ENCODE measurements around the gene WRNIP1.

The WRNIP1 gene

GRCh38 chr6:2731281-2731909, 33.8 kb upstream of the WRNIP1 start:
- no peaks in the 10 kb centered on the region for H3K9me3 ChIP-seq (ENCODE audit: control insufficient read depth, insufficient read depth, low read length)
- H3K4me1 ChIP-seq (ENCODE audit: control insufficient read depth, insufficient read depth, low read length) = peaks cover 22% of the 10 kb centered on the region
- H3K4me3 ChIP-seq (ENCODE audit: low read depth, low read length) = no peak overlapping the region
- no peaks in the 10 kb centered on the region for H3K27me3 ChIP-seq (ENCODE audit: control insufficient read depth, insufficient read depth, low read length)
- no peak overlapping the region for H3K9ac ChIP-seq (ENCODE audit: low read depth, low read length)
- H3K36me3 ChIP-seq (ENCODE audit: control insufficient read depth, insufficient read depth, low read length) = no peaks in the 10 kb centered on the region

- Histone ChIP-seq H3K36me3 (ENCODE audit: control insufficient read depth, insufficient read depth, low read length) (no peaks in the 10 kb centered on the region), H3K9ac (ENCODE audit: low read depth, low read length) (no peak overlapping the region), H3K27me3 (ENCODE audit: control insufficient read depth, insufficient read depth, low read length) (no peaks in the 10 kb centered on the region), H3K4me1 (ENCODE audit: control insufficient read depth, insufficient read depth, low read length) (peaks cover 22% of the 10 kb centered on the region), H3K4me3 (ENCODE audit: low read depth, low read length) (no peak overlapping the region), H3K9me3 (ENCODE audit: control insufficient read depth, insufficient read depth, low read length) (no peaks in the 10 kb centered on the region)
Observed at GRCh38 chr6:2732503-2733089, 32.6 kb upstream of the WRNIP1 start.

DNA sequence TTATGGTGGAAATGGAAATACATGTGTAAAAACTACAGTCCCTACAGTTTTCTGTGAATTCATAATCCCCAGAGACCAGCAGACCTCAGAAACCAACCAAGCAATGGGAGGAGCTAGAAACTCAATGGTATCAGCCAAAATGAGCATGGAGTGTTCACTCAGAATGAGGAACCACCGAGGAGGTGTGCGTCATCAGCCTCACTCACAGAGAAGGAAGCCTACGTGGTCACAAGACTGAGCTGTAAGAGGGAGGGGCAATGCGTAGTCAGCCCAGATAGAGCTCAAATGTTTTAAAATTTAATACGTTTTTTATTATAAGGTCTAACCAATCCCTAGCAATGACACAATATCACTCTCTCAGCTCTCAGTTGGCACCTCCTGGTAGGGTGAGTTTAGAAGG, 31.9 kb upstream of the WRNIP1 start:
- no peak overlapping the region for H3K4me3 ChIP-seq (ENCODE audit: low read depth, low read length)
- H3K9me3 ChIP-seq (ENCODE audit: control insufficient read depth, insufficient read depth, low read length) = no peaks in the 10 kb centered on the region
- H3K27me3 ChIP-seq (ENCODE audit: control insufficient read depth, insufficient read depth, low read length) = no peaks in the 10 kb centered on the region
- peaks cover 22% of the 10 kb centered on the region for H3K4me1 ChIP-seq (ENCODE audit: control insufficient read depth, insufficient read depth, low read length)
- H3K9ac ChIP-seq (ENCODE audit: low read depth, low read length) = no peak overlapping the region
- H3K36me3 ChIP-seq (ENCODE audit: control insufficient read depth, insufficient read depth, low read length) = no peaks in the 10 kb centered on the region

GRCh38 chr6:2733736-2734480, 31.3 kb upstream of the WRNIP1 start:
- H3K4me1 ChIP-seq (ENCODE audit: control insufficient read depth, insufficient read depth, low read length) = peaks cover 22% of the 10 kb centered on the region
- H3K9ac ChIP-seq (ENCODE audit: low read depth, low read length) = no peak overlapping the region
- no peaks in the 10 kb centered on the region for H3K27me3 ChIP-seq (ENCODE audit: control insufficient read depth, insufficient read depth, low read length)
- no peaks in the 10 kb centered on the region for H3K9me3 ChIP-seq (ENCODE audit: control insufficient read depth, insufficient read depth, low read length)
- H3K36me3 ChIP-seq (ENCODE audit: control insufficient read depth, insufficient read depth, low read length) = no peaks in the 10 kb centered on the region
- H3K4me3 ChIP-seq (ENCODE audit: low read depth, low read length) = no peak overlapping the region

DNA sequence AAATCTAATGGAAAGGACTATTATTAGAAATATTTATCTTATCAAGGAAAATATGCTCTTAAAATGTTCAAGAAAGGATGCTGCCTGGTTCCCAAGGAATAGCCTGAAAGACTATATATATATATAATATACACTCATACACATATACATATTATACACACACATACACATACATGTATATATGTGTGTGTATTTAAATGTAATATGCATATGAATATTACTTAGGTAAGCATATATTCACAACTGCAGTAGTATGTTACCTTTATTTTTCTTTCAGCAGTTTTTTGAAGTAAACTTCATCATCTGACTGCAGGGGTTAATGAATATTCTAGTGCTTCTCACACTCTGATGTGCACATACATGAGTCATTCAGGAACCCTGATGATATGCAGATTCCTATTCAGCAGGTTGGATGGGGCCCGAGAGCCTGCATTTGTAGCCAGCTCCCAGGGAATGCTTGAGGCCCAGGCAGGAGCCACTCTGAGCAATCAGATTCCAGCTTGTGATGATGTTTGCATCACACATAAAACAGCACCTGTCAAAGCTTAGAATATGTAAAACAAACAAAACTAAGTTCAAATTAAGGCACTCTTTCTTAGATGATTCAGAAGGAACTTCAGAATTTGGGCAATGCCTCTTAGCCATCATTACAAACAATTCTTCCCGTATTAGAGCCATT, 30.6 kb upstream of the WRNIP1 start:
- Histone ChIP-seq H3K4me3 (ENCODE audit: low read depth, low read length) (no peak overlapping the region), H3K9me3 (ENCODE audit: control insufficient read depth, insufficient read depth, low read length) (no peaks in the 10 kb centered on the region), H3K9ac (ENCODE audit: low read depth, low read length) (no peak overlapping the region), H3K27me3 (ENCODE audit: control insufficient read depth, insufficient read depth, low read length) (no peaks in the 10 kb centered on the region), H3K36me3 (ENCODE audit: control insufficient read depth, insufficient read depth, low read length) (no peaks in the 10 kb centered on the region), H3K4me1 (ENCODE audit: control insufficient read depth, insufficient read depth, low read length) (peaks cover 22% of the 10 kb centered on the region)

DNA sequence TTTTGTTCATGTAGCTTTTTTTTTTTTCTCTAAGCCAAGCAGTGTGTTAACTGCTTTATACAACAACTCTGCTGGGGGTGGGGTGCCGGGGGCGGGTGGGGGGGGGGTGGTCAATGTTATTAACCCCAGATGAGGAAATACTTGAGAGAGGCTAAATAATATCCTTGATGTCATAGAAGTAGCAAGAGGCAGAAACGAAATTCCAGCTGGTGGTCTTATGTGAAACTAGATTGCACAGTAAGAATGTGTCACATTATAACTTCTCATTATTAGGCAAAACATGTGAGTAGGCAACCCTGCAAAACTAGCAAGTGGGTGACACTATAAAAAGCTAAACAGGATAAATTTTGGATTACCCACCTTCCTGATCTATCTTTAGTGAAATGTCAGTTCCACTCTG, 27.3 kb upstream of the WRNIP1 start:
- no peaks in the 10 kb centered on the region for H3K27me3 ChIP-seq (ENCODE audit: control insufficient read depth, insufficient read depth, low read length)
- H3K9ac ChIP-seq (ENCODE audit: low read depth, low read length) = no peak overlapping the region
- H3K4me3 ChIP-seq (ENCODE audit: low read depth, low read length) = no peak overlapping the region
- H3K4me1 ChIP-seq (ENCODE audit: control insufficient read depth, insufficient read depth, low read length) = peaks cover 11% of the 10 kb centered on the region
- no peaks in the 10 kb centered on the region for H3K9me3 ChIP-seq (ENCODE audit: control insufficient read depth, insufficient read depth, low read length)
- no peaks in the 10 kb centered on the region for H3K36me3 ChIP-seq (ENCODE audit: control insufficient read depth, insufficient read depth, low read length)

DNA sequence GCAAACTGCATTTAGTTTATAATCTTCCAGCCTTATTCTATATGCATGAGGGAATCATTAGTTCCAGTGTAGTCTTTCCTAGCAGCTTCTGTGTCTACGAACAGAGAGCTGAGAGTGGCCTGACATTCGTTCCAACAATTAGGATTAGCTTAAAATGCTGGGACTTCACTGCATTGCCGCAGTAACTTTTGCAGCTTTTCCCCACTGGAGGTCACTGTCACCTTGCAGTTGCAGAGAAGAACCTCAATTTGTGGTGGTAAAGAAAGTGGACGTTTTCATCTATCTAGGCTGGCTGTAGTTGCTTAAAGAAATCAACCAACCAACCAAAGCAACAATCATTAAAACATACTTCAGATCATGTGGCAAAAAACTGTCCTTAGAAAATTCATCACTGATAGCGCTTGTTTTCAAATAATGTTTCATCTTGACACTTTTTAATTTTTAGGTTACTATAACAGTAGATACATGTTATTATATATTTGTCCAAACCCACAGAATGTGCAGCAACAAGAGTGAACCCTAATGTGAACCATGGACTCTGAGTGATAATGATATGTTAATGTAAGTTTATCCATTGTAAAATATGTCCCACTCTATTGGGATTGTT, 26.7 kb upstream of the WRNIP1 start:
- H3K27me3 ChIP-seq (ENCODE audit: control insufficient read depth, insufficient read depth, low read length) = no peaks in the 10 kb centered on the region
- peaks cover 11% of the 10 kb centered on the region for H3K4me1 ChIP-seq (ENCODE audit: control insufficient read depth, insufficient read depth, low read length)
- no peaks in the 10 kb centered on the region for H3K9me3 ChIP-seq (ENCODE audit: control insufficient read depth, insufficient read depth, low read length)
- no peaks in the 10 kb centered on the region for H3K36me3 ChIP-seq (ENCODE audit: control insufficient read depth, insufficient read depth, low read length)
- H3K9ac ChIP-seq (ENCODE audit: low read depth, low read length) = no peak overlapping the region
- H3K4me3 ChIP-seq (ENCODE audit: low read depth, low read length) = no peak overlapping the region

GRCh38 chr6:2739335-2739734, 25.9 kb upstream of the WRNIP1 start:
- H3K36me3 ChIP-seq (ENCODE audit: control insufficient read depth, insufficient read depth, low read length) = no peaks in the 10 kb centered on the region
- no peaks in the 10 kb centered on the region for H3K9me3 ChIP-seq (ENCODE audit: control insufficient read depth, insufficient read depth, low read length)
- no peak overlapping the region for H3K4me3 ChIP-seq (ENCODE audit: low read depth, low read length)
- peaks cover 8% of the 10 kb centered on the region for H3K4me1 ChIP-seq (ENCODE audit: control insufficient read depth, insufficient read depth, low read length)
- no peaks in the 10 kb centered on the region for H3K27me3 ChIP-seq (ENCODE audit: control insufficient read depth, insufficient read depth, low read length)
- H3K9ac ChIP-seq (ENCODE audit: low read depth, low read length) = no peak overlapping the region

DNA sequence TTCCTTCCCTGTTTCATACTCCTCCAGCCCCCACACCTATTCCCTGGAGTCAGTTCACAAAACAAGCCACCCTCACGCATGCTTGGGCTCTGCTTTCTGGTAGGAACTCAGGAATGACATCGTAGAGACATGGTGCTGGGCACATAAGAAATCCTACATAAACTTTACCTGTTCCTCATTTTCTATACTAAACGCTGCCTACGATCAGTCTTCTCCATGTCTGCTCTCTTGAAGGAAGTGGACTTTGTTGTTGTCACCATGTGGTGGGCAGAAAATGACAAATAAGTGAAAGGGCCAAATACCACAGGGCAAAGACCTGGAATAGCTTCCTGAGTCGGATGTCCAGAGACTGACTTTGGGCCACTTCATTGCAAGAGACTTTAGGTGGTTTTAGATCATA, 24.6 kb upstream of the WRNIP1 start:
- Histone ChIP-seq H3K4me1 (ENCODE audit: control insufficient read depth, insufficient read depth, low read length) (peaks cover under 1% of the 10 kb centered on the region), H3K36me3 (ENCODE audit: control insufficient read depth, insufficient read depth, low read length) (no peaks in the 10 kb centered on the region), H3K27me3 (ENCODE audit: control insufficient read depth, insufficient read depth, low read length) (no peaks in the 10 kb centered on the region), H3K9ac (ENCODE audit: low read depth, low read length) (no peak overlapping the region), H3K4me3 (ENCODE audit: low read depth, low read length) (no peak overlapping the region), H3K9me3 (ENCODE audit: control insufficient read depth, insufficient read depth, low read length) (no peaks in the 10 kb centered on the region)

DNA sequence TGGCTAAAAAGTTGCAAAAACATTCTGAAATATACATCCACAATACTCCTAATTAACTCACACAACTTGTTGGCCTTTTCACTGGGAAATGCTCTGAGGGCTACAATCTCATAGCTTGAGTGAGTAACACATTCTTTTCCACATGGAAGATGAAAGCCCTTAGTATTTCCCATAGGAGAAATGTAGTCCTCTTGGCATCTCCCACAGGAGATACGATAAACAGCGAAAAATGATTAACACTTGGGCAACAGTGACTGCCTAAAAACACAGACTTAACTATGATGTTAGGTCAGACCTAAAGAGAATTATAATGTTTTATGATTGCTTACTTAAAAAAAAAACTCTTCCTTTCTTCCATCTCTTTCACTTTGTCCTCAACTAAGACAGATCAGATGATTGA, 23.4 kb upstream of the WRNIP1 start:
- Histone ChIP-seq H3K4me3 (ENCODE audit: low read depth, low read length) (no peak overlapping the region), H3K27me3 (ENCODE audit: control insufficient read depth, insufficient read depth, low read length) (no peaks in the 10 kb centered on the region), H3K36me3 (ENCODE audit: control insufficient read depth, insufficient read depth, low read length) (no peaks in the 10 kb centered on the region), H3K9ac (ENCODE audit: low read depth, low read length) (no peak overlapping the region), H3K4me1 (ENCODE audit: control insufficient read depth, insufficient read depth, low read length) (no peaks in the 10 kb centered on the region), H3K9me3 (ENCODE audit: control insufficient read depth, insufficient read depth, low read length) (no peaks in the 10 kb centered on the region)

GRCh38 chr6:2743280-2744208, 21.6 kb upstream of the WRNIP1 start:
- no peak overlapping the region for H3K4me3 ChIP-seq (ENCODE audit: low read depth, low read length)
- no peaks in the 10 kb centered on the region for H3K27me3 ChIP-seq (ENCODE audit: control insufficient read depth, insufficient read depth, low read length)
- no peaks in the 10 kb centered on the region for H3K36me3 ChIP-seq (ENCODE audit: control insufficient read depth, insufficient read depth, low read length)
- no peaks in the 10 kb centered on the region for H3K9me3 ChIP-seq (ENCODE audit: control insufficient read depth, insufficient read depth, low read length)
- H3K4me1 ChIP-seq (ENCODE audit: control insufficient read depth, insufficient read depth, low read length) = no peaks in the 10 kb centered on the region
- no peak overlapping the region for H3K9ac ChIP-seq (ENCODE audit: low read depth, low read length)

Data from iPS-15b (cell line).